Hematopoietic multipotent progenitor cell (in vitro differentiated cells): ENCODE data around the gene HOXB6. TPM values are rescaled to one million over a fixed set of nuclear protein-coding genes. Genes with fewer than 3 reads are reported as not detected.

ENCODE experiments used
- DNase-seq, 3 donors: peaks; one replicate each; pipeline ENCODE4 v3.0.0-alpha.2; 2011 to 2015; ENCODE audit warnings: low read depth in 2 of 3, low spot score in 2 of 3
- total RNA-seq: library from RNA; depleted of rRNA; stranded (reverse); fragments of >200 nt; gene quantifications from one replicate; pipeline ENCODE4 v1.2.3, GENCODE V29; 2012

The HOXB6 gene
- total RNA-seq, 1 donor: 7.3 TPM

DNA sequence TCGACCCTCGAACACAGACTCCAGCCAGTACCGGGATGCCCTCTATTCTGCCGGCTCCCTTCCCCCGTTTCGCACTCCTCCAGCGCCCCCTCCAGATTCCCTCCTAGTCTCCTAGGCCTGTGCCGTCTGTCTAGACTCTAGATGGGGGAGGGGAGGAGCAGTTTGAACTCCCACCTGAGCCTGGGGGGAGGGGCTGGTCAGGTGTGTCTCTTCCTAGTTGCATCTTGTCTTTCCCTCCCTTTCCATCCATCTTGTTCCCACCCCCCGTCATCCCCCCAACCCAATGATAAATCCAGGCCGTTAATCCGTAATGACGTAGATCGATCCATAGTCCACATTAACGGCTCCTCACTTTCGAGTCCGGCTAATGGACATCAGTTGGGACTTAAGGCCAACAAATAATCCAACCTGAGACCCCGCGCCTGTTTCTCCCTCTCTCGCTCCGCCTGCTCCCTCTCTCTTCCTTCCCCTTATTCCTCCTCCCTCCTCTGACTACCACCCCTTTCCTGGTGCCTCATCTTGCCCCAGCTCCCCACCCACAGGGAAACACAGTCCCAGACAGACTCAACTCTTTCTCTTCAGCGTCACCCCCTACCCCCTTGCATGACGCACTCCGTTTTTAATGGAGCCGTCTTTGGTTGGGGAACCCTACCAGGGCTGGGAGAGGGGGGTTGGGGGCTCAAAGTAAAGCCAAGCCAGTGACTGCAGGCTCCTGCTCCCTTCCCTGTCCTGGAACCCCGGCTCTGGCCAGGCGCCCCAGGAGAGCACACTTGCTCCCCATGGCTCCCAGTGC, 7.9 kb downstream of the HOXB6 start:
- DNase-seq: no peak

DNA sequence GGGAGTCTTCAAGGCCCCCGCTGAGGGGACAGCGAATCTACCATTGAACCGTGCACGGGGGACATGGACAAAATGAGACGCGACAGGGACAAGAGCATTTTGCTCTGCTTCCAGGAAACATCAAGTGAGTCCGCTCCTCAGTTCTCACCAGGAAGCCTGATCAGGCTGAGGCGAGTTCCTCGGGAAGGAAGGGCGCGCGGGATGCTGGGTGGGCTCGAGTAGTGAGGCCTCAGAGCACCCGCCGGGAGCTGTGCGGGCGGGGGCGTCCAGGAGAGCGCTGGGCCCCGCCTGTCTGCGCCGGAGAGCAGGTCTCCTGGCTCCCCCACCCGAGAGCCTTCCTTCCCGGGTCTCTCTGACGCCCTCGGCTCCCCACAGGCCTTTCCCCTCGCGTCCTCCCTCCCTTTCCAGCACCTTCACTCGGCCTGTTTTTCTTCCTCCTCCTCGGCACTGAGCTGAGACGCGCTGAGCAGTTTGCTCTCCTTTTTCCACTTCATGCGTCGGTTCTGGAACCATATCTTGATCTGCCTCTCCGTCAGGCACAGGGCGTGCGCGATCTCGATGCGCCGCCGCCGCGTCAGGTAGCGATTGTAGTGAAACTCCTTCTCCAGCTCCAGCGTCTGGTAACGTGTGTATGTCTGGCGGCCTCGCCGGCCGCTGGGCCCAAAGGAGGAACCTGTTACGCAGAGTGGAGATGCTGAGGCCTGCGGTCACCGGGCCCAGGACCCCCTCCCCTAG, 8.6 kb downstream of the HOXB6 start:
- DNase-seq: no peak

DNA sequence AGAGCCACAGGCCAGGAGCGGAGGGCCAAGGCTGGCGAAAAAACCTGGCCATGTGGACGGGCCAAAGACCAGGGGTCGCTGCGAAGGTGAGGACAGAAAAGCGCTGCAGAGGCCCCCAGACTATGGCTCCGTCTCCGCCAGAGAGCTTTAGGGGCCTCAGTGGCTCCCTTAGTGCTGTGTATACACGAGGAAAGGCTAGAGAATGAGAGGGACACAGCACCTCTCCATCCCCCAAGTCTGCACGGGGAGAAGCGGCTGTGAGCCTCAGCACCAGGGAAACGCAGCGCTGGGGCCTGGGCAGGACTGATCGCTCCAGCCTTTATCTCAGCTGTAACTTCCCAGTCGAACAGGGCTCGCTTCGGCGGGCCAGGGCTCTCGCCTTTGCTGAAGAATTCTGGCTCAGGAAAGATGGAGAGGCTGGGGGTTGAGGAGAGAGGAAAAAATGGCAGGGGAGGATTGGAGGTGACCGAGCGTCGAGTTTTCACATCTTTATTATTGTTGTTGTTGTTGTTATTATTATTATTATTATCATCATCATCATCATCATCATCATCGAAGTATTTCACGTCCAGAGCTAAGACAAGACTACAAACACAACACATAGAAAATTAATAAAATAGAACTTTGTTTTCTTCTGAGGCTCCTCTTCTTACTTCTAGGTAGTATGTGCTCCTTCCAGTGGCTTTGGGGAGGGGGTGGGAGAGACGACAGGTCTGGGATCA, 9.3 kb downstream of the HOXB6 start:
- no peak for DNase-seq

DNA sequence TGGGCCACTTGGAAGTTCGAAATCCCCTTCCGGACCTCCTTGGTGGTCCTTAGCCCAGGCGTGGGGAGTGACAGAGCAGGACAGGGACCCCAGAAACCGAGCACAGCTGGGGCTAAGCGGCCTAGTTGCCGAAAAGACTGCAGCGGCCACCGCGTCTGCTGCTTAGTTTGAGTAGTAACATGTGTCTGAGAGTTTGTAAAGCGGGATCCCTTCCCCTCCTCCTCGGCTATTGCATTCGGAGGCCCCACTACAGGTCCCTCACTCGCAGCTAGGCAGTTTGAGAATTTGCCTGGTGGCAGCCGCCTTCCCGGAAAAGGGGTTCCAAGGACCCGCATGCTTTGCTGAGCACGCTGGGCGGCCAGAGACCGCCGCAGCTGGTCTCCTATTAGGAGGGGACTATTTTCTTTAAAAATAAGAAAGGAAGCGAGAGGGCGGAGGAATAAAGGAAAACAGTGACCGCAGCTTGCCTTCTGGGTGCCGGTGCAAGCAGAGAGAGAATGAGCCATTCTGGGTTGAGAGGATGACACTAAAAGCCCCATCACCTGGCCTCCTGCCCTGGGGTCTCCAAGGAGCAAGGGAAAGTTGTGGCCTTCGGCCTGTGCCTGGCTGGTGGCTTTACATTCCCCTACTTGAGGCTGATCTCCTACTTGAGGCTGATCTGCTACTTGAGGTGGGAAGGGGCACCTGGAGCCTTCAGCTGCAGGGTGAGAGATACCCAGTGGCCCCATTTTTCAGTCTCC, 10.1 kb downstream of the HOXB6 start:
- no peak for DNase-seq

DNA sequence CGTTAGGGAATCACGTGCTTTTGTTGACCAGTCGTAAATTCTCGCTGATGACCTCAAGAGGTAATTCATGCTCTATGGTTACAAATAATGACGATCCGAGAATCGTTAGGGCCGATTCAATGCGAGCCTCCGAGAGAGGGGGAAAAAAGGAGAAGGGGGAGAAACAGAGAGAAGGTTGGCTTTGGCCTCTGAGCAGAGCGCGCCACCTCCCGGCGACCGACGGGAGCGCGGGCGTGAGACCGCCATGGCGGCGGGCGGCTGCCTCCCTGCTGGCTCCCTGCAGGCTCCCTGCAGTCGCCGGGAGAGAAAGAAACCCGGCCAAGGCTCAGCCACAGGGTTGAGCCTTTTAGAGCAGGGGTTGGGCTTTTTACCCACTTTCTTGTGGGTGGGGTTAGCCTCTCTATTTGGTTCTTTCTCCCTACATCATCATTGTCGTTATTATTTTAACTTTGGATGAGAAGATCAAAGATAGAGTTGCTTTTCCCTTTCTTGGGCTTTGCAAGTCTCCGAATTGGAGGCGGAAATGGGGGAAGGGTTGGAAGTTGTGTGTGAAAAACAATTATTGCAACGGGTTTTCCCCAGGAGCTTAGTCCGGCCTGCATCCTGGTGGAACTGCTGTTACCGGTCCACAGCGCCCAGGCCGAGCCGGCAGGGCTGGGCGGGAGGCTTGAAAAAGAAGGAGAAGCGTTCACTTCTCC, 10.8 kb downstream of the HOXB6 start:
- peak; percentile 60 to 86 (median 80) for DNase-seq

DNA sequence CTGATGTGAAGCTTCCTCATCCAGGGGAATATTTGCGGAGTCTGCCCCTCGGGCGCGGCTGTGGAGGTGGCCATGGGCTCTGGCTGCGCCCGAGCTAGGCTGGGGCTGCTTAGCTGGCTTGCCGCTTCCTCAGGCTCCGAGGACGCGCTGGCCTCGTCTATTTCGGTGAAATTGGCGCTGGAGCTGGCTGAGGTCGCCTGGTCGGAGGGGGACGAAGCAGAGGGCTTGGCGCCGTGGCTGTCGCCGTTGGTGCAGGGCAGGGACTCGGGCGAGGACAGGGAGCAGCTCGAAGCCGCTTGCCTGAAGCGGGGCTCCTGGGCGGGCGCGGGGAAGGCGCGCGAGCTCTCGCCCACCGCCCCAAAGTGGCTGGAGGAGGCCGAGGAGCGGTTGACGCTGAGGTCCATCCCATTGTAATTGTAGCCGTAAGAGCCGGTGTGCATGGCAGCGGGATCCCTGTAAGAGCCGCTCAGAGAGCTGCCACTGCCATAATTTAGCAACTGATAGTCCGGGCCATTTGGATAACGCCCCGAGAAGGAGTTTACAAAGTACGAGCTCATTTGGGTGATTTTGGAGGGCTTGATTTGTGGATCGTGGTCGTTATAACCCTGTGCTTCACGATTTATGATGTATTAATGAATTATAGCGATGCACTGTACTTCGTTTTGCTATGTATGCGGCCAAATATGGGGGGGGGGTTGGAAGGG, 11.5 kb downstream of the HOXB6 start, which contains the start of gene HOXB5:
TSS of gene HOXB5 (minus strand) at position 654 of the 704 bp plus-strand sequence. CDS start at position 557, 97 bp downstream.
- DNase-seq: no peak

DNA sequence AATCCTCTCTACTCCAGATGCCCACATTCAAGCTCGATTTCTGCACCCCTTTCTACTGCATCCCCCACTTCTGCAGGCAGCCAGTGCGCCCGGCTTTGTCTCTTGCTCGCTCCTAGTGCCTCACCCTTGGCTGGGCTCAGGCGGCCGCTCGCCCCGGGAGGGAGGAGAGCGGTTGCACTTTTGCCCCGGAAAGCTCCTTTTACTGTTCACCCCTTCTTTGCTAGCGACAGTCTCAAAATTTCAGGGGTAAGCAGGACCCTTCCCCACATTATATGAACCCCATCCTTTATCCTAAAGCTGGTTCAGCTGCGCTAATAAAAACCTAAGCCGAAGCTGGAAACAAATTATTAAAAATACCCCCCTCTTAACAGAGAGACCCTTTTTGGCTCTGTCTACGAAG, 12.2 kb downstream of the HOXB6 start:
- DNase-seq: no peak

DNA sequence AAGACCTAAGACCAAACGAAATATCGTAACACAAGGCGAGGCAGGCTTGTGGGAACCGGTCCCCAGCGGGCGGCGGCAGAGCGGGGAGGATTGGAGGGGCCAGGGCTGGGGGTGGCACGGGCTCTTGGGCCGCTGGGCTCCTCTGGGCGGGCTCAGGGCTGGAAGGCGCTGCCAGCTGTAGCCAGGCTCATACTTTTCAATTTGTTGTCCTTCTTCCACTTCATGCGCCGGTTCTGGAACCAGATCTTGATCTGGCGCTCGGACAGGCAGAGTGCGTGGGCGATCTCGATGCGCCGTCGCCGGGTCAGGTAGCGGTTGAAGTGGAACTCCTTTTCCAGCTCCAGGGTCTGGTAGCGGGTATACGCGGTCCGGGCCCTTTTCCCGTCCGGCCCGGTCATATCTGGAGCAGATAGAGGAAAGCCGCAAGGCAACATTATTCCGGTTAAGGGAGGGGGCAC, 12.7 kb downstream of the HOXB6 start:
- no peak for DNase-seq

DNA sequence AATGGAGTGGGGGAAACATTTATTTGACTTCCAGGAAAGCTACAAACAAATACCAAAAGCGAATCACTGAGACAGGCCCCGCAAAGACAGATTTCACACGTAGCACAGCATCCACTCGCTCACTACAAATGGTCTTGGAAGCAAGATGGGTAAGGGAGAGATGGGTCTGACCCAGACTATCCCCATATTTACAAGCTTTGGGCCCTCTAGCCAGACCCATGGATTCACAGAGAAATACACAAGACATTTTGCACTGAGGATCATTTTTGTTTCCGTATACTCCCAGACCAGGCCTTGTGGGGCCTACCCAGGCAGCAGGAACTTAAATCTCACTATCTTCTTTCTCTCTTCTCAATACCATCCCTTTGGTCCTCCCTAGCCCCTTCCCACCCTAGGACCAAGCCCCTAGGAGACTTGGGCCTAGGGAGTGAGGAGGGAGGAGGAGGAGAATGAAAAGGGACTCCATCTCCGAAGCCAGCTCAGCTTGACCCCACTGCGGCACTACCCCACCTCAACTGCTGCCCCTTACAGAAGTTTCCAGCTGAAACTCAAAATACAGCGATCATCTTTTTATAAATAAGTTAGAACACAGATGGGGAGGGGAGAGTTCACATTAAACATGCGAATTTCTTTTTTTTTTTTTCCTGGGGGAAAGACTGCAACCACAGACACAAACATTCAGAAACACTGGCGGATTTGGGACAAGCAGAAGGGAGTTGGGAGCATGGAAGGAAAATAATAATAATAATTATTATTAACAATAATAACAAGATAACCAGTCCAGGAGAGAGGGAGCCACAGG, 13.3 kb downstream of the HOXB6 start:
- DNase-seq: no peak

DNA sequence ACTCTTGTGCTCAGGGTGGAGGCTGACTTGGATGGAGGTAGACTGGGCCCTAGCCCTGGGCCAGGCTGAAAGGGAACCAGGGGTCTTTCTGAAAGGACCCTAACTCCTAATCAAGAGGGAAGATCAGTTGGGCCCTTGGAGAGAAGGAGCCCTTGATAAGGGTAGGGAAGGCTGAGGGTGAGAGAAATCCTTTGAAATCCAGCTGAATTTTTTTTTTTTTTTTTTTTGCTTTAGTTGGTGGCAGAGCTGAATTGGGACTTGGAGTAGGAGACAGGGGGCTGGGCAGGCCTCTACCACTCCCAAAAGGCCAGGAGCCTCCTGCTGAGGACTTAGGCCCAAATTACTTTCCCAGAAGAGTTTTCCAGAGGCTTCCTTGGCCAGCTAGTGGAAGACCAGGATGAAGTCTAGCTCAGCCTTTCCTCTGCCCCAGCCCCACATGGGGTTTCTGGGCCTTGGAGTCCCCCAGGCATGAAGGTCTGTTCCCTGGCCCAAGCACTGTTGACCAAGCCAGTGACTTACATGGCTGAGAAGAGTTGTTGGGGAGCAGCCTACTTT, 14.1 kb downstream of the HOXB6 start:
- DNase-seq: no peak

DNA sequence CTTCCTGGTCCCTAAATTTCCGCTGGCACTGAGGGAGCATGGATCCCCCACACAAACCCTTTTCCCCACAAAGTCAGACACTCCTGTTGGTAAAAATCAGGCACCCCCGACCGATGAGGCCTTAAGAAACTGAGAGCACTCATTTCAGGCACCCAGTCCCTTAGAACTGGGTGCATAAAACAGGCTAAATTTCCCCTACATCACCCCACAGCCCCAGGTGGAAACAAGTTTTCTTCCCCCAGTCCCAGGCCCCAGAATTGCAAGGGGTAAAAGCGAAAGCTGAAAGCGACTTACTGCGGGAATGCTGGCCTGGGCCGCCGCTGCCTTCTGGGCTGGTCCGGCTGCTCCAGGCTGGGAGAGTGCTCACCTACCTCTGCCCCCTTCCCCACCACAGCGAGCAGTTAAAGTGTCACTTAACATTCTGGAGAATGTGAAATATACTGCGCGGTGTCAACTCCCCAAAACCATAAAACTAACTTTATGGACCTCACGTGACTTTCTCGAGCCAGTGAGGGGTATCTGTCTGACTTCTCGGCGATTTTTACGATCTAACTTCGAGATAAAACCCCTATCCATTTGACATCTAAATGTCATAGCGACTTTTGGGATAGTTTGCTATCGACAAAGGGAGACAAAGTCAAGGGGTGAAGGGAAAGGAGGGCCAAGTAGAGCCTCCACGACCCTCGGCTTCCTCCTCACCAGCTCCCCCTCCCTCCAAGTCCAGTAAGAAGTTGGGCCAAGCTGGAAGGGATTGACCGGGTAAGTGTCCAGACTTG, 14.8 kb downstream of the HOXB6 start, which contains the start of gene HOXB3:
TSS of gene HOXB3 (minus strand) at position 411 of the 776 bp plus-strand sequence. CDS start 37,767 bp downstream, outside the sequence.
- peak in 1 of 3 donors; percentile 62 for DNase-seq

DNA sequence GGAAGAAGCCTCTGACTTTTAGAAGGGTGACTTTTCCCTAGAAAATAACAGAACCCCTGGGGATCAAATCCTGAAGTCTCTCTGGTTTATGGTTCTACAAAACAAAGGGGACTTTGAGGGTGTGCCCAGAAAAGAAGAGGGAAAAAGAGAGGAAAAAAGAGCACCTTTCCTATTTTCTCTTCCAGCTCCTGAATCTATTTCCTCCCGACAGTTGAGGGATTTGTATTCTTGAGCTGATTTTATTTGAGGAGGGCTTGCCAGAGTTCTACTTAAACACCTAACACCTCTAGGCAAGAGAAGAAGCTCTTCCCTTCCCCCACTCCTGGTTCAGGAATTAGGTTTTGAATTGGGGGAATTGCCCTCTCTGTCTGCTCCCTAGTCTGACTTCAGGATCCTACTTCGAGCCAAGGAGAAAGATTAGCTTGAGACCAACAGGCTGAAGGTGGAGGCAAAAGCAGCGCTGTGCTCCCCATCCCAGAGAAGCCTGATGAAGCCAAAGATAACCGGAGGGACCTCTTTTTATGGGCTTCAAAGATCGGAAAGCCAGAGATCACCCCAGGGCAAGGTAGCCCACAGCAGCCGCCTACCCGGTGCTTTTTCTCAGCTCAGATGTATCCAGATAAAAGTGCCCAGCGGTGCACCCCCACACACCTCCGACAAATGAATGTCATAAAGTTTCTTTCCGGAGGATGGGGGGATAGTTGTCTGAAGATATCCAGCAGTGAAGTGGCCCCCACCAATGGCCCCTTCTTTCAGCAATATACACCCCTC, 15.5 kb downstream of the HOXB6 start:
- no peak for DNase-seq

DNA sequence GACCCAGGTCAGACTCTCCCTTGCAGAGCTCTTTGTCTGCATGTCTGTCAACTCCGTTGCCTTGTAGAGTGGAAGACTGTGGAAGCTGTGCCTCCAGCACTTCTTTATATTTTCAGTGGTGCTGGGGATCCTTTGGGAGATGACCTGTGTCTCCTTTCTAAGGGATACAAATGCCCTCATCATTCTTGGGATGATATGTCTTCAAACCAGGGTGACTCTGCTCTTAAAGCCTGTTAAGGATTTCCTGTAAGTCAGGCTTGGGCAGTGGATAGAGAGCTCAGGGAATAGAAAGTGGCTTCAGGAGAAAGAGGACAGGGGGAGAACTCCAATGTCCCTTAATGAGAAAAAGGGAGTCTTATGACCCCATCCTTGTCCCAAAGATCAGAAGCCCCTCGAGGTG, 16.3 kb downstream of the HOXB6 start:
- DNase-seq: no peak

DNA sequence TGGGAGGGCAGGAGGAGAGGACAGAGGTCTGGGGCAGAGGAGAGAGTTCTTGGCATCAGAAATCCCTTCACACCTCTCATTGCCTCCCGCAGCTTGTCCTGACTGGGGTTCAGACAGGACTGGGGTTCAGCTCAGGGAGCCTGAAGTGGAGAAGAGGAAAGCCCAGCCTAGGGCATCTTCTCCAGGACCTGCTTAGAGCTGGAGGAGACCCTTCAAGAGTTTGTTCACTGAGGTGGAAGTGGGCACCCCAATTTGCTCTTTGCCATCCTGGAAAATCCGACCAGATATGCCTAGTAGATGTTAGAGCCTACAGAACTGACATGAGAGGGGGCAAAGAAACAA, 16.7 kb downstream of the HOXB6 start:
- DNase-seq: no peak

DNA sequence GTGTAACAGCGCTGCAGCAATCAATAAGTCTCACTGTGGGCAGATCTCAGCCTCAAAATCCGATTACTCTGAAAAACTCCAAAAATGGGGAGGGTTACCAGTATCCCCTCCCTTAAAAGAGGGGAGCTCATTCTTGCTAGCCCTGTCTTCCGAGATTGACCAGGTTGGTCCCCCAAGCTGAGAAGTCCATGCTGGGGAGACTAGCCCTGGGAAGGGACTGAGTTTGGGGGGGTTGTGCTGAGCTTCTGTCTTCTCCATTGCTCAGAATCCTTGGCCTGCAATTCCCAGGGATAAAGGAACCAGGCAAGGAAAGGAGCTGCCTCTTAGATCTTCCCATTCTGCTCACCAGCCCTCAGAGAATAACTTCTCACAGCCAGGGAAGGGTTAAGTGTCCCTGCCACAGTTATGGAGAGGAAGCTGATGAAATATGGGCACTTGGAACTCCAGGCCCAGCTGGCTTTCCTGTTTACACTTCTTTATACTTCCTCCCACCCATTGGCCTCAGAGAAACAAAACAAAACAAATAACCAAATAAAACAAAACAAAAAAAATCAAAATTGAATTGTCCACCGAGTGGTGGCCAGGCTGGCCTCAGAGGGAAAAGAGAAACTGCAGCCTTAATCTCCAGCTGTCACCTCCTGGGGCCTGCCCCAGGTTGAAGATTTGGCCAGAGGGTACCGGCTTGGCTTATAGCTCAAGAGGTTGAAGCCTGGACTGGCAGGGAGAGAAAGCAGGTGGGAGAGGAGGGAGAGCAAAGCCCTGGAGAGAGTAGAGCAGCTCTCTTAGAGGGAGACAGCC, 17.3 kb downstream of the HOXB6 start:
- DNase-seq: no peak
